Measurements from ENCODE around the gene AOPEP.

- TF ChIP-seq, protein P1, sequence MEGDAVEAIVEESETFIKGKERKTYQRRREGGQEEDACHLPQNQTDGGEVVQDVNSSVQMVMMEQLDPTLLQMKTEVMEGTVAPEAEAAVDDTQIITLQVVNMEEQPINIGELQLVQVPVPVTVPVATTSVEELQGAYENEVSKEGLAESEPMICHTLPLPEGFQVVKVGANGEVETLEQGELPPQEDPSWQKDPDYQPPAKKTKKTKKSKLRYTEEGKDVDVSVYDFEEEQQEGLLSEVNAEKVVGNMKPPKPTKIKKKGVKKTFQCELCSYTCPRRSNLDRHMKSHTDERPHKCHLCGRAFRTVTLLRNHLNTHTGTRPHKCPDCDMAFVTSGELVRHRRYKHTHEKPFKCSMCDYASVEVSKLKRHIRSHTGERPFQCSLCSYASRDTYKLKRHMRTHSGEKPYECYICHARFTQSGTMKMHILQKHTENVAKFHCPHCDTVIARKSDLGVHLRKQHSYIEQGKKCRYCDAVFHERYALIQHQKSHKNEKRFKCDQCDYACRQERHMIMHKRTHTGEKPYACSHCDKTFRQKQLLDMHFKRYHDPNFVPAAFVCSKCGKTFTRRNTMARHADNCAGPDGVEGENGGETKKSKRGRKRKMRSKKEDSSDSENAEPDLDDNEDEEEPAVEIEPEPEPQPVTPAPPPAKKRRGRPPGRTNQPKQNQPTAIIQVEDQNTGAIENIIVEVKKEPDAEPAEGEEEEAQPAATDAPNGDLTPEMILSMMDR (IDR thresholded peaks at IDR 0.05): no peak
- TF ChIP-seq POLR2AphosphoS5 (IDR thresholded peaks at IDR 0.05; ENCODE audit: low read depth, low read length) (no peak), REST (IDR thresholded peaks at IDR 0.05; ENCODE audit: insufficient read depth in 1 of 2, low read depth in 2 of 2, low read length in 1 of 2) (no peak), TCF7L2 (IDR thresholded peaks at IDR 0.05; ENCODE audit: low read depth, low read length) (no peak)
Observed at GRCh38 chr9:94804316-94804715, 77.8 kb downstream of the AOPEP start.

Measured in Panc1 (cell line).